Adrenal gland (tissue), 12 donors: Measurements from ENCODE around the gene FASTK. TPM values are rescaled to one million over a fixed set of nuclear protein-coding genes. Genes with fewer than 3 reads are reported as not detected.
"Not testable (repeated sequence)": the region's sequence is repeated elsewhere in the genome, so short reads cannot be mapped to it uniquely, and the experiment has no call there.

Experiments
- DNase-seq, 7 donors: peaks; one replicate each; pipeline ENCODE4 v3.0.0-alpha.2; 2019 to 2020
- H3K27ac ChIP-seq, 5 donors: fragments of 200-600 bp; sonication (generic) in 4 of 5; 1 replicate in 3 of 5; 2 replicates in 2 of 5; pipeline versions ENCODE4 v1.5.1 to v1.8.0; 2016 to 2020; ENCODE audit warnings: mild to moderate bottlenecking in 1 of 5
- H3K27me3 ChIP-seq: fragments of 200-600 bp; 2 replicates; pipeline ENCODE4 v1.8.0; 2021
- H3K36me3 ChIP-seq, 2 donors: fragments of 200-600 bp; replicated peaks in 1 of 2; 1 replicate in 1 of 2; 2 replicates in 1 of 2; pipeline versions ENCODE4 v1.5.1 to v1.8.0; 2018 to 2022
- H3K4me1 ChIP-seq, 2 donors: fragments of 200-600 bp; replicated peaks in 1 of 2; 1 replicate in 1 of 2; 2 replicates in 1 of 2; pipeline versions ENCODE4 v1.5.1 to v1.8.0; 2018 to 2021
- H3K4me3 ChIP-seq, 4 donors: fragments of 200-600 bp; sonication (generic) in 3 of 4; one replicate each; pipeline ENCODE4 v1.5.1; 2016 to 2018
- H3K9me3 ChIP-seq, 3 donors: fragments of 200-600 bp; sonication (generic) in 1 of 3; replicated peaks in 1 of 3; 1 replicate in 2 of 3; 2 replicates in 1 of 3; pipeline versions ENCODE4 v1.5.1 to v1.8.0; 2016 to 2021
- CTCF ChIP-seq, 6 experiments: fragments of 450-650 bp in 4 of 6; fragments of 200-600 bp in 2 of 6; sonication (generic) in 1 of 6; IDR thresholded peaks; 1 replicate in 5 of 6; 2 replicates in 1 of 6; pipeline versions ENCODE4 v1.5.1 to v1.8.0; 2016 to 2021; ENCODE audit warnings: antibody characterized with exemption in 6 of 6, mild to moderate bottlenecking in 2 of 6, moderate library complexity in 1 of 6
- POLR2A ChIP-seq, 2 donors: fragments of 450-650 bp; IDR thresholded peaks; one replicate each; pipeline ENCODE4 v1.6.1; 2017; ENCODE audit warnings: antibody characterized with exemption in 2 of 2, mild to moderate bottlenecking in 2 of 2, moderate library complexity in 1 of 2
- WGBS, 4 donors: extraction: QIAGEN DNeasy Blood & Tissue Kit in 2 of 4; methylation state at CpG; one replicate each; pipeline versions ENCODE4 v1.1.5 to v1.1.7; 2013 to 2017; 5-methylcytosine and 5-hydroxymethylcytosine counted together
- intact Hi-C, 2 donors: fragments of 100-400 bp; cut with DNase I; formaldehyde crosslinking; loops; one replicate each; pipeline versions ENCODE4 v1.14.1 to v1.15.0; 2022 to 2023
- polyA plus RNA-seq, 3 donors: library from polyadenylated mRNA; stranded (reverse); fragments of 200-250 nt in 2 of 3; fragments of 350-450 nt in 1 of 3; fragmentation: Illumina TruSeq in 1 of 3; extraction: RNeasy Lipid Tissue Mini Kit (QIAGEN cat#74804) in 1 of 3; gene quantifications; one replicate each; pipeline ENCODE4 v1.2.3, GENCODE V29; 2013 to 2014
- total RNA-seq, 9 donors: library from RNA; depleted of rRNA in 4 of 9; stranded (reverse); fragments of >200 nt in 4 of 9; fragments of 120-200 nt in 1 of 9; fragmentation: NEBNext Ultra II Directional in 1 of 9; extraction: Animal tissue kit (Norgen Biotek cat#: 25700) in 1 of 9; gene quantifications; one replicate each; pipeline versions ENCODE4 v1.1.0 to v1.2.4, GENCODE V29; 2013 to 2023
- donor health status: healthy with polysubstance abuse.
- donor health status: Bipolar disorder and iron deficiency.
- donor health status: DM: yes; HTN: yes; CAD: no.
- donor health status: DM: no; HTN: no; CAD: no.
- donor health status: DM: no; HTN: no; CAD: no.
- donor health status: DM: yes; HTN: yes; CAD: no.

FASTK gene
- total and polyA plus RNA-seq, 12 donors: 21.4 to 516 (median 85.8) TPM

- intact Hi-C loops: no loop called here
- WGBS, 4 donors: 48 to 60% (median 57%) methylated on average over 12 to 14 of the region's 14 CpGs
- H3K36me3 ChIP-seq: peaks cover 0 to 11% of the 10 kb centered on the region in 2 donors
- peak in 1 of 7 donors; percentile 44 for DNase-seq
- H3K27me3 ChIP-seq: no peaks in the 10 kb centered on the region
- H3K4me3 ChIP-seq: no peak overlapping the region
- no peak for TF ChIP-seq POLR2A (IDR thresholded peaks at IDR 0.05)
- no peak for TF ChIP-seq CTCF (IDR thresholded peaks at IDR 0.05)
- H3K4me1 ChIP-seq: peaks cover 0 to 3% of the 10 kb centered on the region in 2 donors
- no peaks in the 10 kb centered on the region for H3K9me3 ChIP-seq
- no peak overlapping the region for H3K27ac ChIP-seq
Observed at GRCh38 chr7:151046603-151047573, 33.7 kb downstream of the FASTK start.

- H3K36me3 ChIP-seq: peaks cover 0 to 11% of the 10 kb centered on the region in 2 donors
- no peak for DNase-seq
- intact Hi-C loops: no loop called here
Observed at GRCh38 chr7:151045967-151046366, 34.6 kb downstream of the FASTK start.

GRCh38 chr7:151045262-151045661 lies 35.3 kb downstream of the FASTK start:
- Histone ChIP-seq H3K27me3 (no peaks in the 10 kb centered on the region), H3K9me3 (no peaks in the 10 kb centered on the region), H3K36me3 (peaks cover 0 to 11% of the 10 kb centered on the region in 2 donors), H3K4me3 (no peak overlapping the region), H3K4me1 (no peaks in the 10 kb centered on the region), H3K27ac (no peak overlapping the region)
- DNase-seq: no peak
- TF ChIP-seq POLR2A (IDR thresholded peaks at IDR 0.05): no peak
- no peak for TF ChIP-seq CTCF (IDR thresholded peaks at IDR 0.05)
- WGBS, 4 donors: 86 to 94% (median 92%) methylated on average over 2 to 11 of the region's 11 CpGs
- intact Hi-C loops: no loop called here

More at GRCh38 chr7:151045967-151046366, 34.6 kb downstream of the FASTK start:
- TF ChIP-seq POLR2A (IDR thresholded peaks at IDR 0.05) (no peak), CTCF (IDR thresholded peaks at IDR 0.05) (no peak)
- Histone ChIP-seq H3K27me3 (no peaks in the 10 kb centered on the region), H3K9me3 (no peaks in the 10 kb centered on the region), H3K4me1 (peaks cover 0 to 2% of the 10 kb centered on the region in 2 donors), H3K4me3 (no peak overlapping the region), H3K27ac (no peak overlapping the region)
- WGBS, 4 donors: 86 to 87% (median 86%) methylated on average over 3 to 9 of the region's 9 CpGs

GRCh38 chr7:151043959-151044358 lies 36.6 kb downstream of the FASTK start:
- intact Hi-C loops: no loop called here
- Histone ChIP-seq H3K27ac (no peak overlapping the region), H3K9me3 (no peaks in the 10 kb centered on the region), H3K36me3 (peaks cover 0 to 11% of the 10 kb centered on the region in 2 donors), H3K27me3 (no peaks in the 10 kb centered on the region), H3K4me3 (no peak overlapping the region), H3K4me1 (peaks cover 9 to 10% of the 10 kb centered on the region in 2 donors)
- TF ChIP-seq POLR2A (IDR thresholded peaks at IDR 0.05): no peak
- TF ChIP-seq CTCF (IDR thresholded peaks at IDR 0.05): no peak
- DNase-seq: no peak
- WGBS, 4 donors: 93 to 96% (median 95%) methylated on average over 12 to 20 of the region's 20 CpGs

GRCh38 chr7:151043449-151043848 lies 37.2 kb downstream of the FASTK start:
- H3K4me1 ChIP-seq: peaks cover 13 to 15% of the 10 kb centered on the region in 2 donors
- intact Hi-C loops, H3K27me3 ChIP-seq, DNase-seq, H3K4me3 ChIP-seq, H3K27ac ChIP-seq, H3K9me3 ChIP-seq: not testable (repeated sequence)
- WGBS, 4 donors: 86 to 96% (median 92%) methylated on average over 9 to 10 of the region's 10 CpGs
- H3K36me3 ChIP-seq: peaks cover 0 to 11% of the 10 kb centered on the region in 2 donors
